Liver (tissue), 9 donors: ENCODE data around the gene TMEM161B. TPM values are rescaled to one million over a fixed set of nuclear protein-coding genes. Genes with fewer than 3 reads are reported as not detected.

Experiments used
- DNase-seq: peaks from one replicate; pipeline ENCODE4 v3.0.0-alpha.2; 2017; ENCODE audit warnings: low spot score
- H3K27ac ChIP-seq, 2 donors: one replicate each; pipeline ENCODE4 v1.7.0; 2013; ENCODE audit warnings: inconsistent platforms in 2 of 2, low read length in 2 of 2, control low read depth in 1 of 2, low read depth in 1 of 2, mild to moderate bottlenecking in 1 of 2
- H3K27me3 ChIP-seq, 4 donors: one replicate each; pipeline versions ENCODE4 v1.6.1 to v1.7.0; 2013; ENCODE audit warnings: low read length in 3 of 4, inconsistent platforms in 1 of 4, mild to moderate bottlenecking in 1 of 4, moderate library complexity in 1 of 4; ENCODE audit not compliant: control insufficient read depth in 4 of 4, insufficient read depth in 4 of 4
- H3K36me3 ChIP-seq, 4 donors: one replicate each; pipeline versions ENCODE4 v1.6.1 to v1.7.0; 2013; ENCODE audit warnings: low read length in 3 of 4, mild to moderate bottlenecking in 3 of 4, low read depth in 1 of 4, moderate library complexity in 1 of 4; ENCODE audit not compliant: control insufficient read depth in 4 of 4, insufficient read depth in 3 of 4
- H3K4me1 ChIP-seq, 4 donors: one replicate each; pipeline versions ENCODE4 v1.6.1 to v1.7.0; 2013; ENCODE audit warnings: low read length in 3 of 4, mild to moderate bottlenecking in 3 of 4, moderate library complexity in 1 of 4; ENCODE audit not compliant: control insufficient read depth in 4 of 4, insufficient read depth in 4 of 4
- H3K4me3 ChIP-seq, 3 donors: one replicate each; pipeline versions ENCODE4 v1.6.1 to v1.7.0; 2013; ENCODE audit warnings: low read length in 3 of 3, control low read depth in 1 of 3, low read depth in 1 of 3, mild to moderate bottlenecking in 1 of 3
- H3K9ac ChIP-seq, 2 donors: one replicate each; pipeline ENCODE4 v1.7.0; 2013; ENCODE audit warnings: low read length in 2 of 2, mild to moderate bottlenecking in 2 of 2, moderate library complexity in 2 of 2, control low read depth in 1 of 2, low read depth in 1 of 2
- H3K9me3 ChIP-seq, 4 donors: one replicate each; pipeline versions ENCODE4 v1.6.1 to v1.7.0; 2013; ENCODE audit warnings: low read length in 3 of 4; ENCODE audit not compliant: control insufficient read depth in 4 of 4
- EGR1 ChIP-seq, 2 donors: IDR thresholded peaks; 2 replicates each; pipeline ENCODE4 v1.6.1; 2016 to 2018; ENCODE audit warnings: antibody characterized with exemption in 2 of 2, low read depth in 2 of 2
- FOXA2 ChIP-seq: IDR thresholded peaks from 2 replicates; pipeline ENCODE4 v1.6.1; 2016; ENCODE audit warnings: antibody characterized with exemption
- HNF4A ChIP-seq, 2 donors: conservative IDR thresholded peaks; 2 replicates each; pipeline ENCODE4 v1.6.1; 2016; ENCODE audit warnings: antibody characterized with exemption in 2 of 2, mild to moderate bottlenecking in 2 of 2
- JUND ChIP-seq, 2 donors: IDR thresholded peaks; 2 replicates each; pipeline ENCODE4 v1.6.1; 2016; ENCODE audit warnings: antibody characterized with exemption in 2 of 2
- MAX ChIP-seq: IDR thresholded peaks from 2 replicates; pipeline ENCODE4 v1.6.1; 2016; ENCODE audit warnings: antibody characterized with exemption
- NR2F2 ChIP-seq: IDR thresholded peaks from 2 replicates; pipeline ENCODE4 v1.6.1; 2016; ENCODE audit warnings: antibody characterized with exemption
- RAD21 ChIP-seq, 2 donors: IDR thresholded peaks; 2 replicates each; pipeline ENCODE4 v1.6.1; 2016; ENCODE audit warnings: antibody characterized with exemption in 2 of 2, mild to moderate bottlenecking in 2 of 2
- RXRA ChIP-seq, 2 donors: IDR thresholded peaks; 2 replicates each; pipeline ENCODE4 v1.6.1; 2017 to 2018; ENCODE audit warnings: antibody characterized with exemption in 2 of 2, mild to moderate bottlenecking in 1 of 2
- SP1 ChIP-seq: IDR thresholded peaks from 2 replicates; pipeline ENCODE4 v1.6.1; 2018; ENCODE audit warnings: antibody characterized with exemption, mild to moderate bottlenecking
- ZBTB33 ChIP-seq: IDR thresholded peaks from 2 replicates; pipeline ENCODE4 v1.6.1; 2016; ENCODE audit warnings: antibody characterized with exemption
- polyA plus RNA-seq, 2 donors: library from polyadenylated mRNA; stranded (reverse) in 1 of 2; unstranded in 1 of 2; fragments of 200-250 nt in 1 of 2; fragments of >200 nt in 1 of 2; fragmentation: Nextera tagmentation in 1 of 2; extraction: Ambion mirVana in 1 of 2; gene quantifications; one replicate each; pipeline versions ENCODE4 v1.2.1 to v1.2.3, GENCODE V29; 2013 to 2015
- total RNA-seq, 2 donors: library from RNA; depleted of rRNA; stranded (reverse); fragments of >200 nt; gene quantifications; one replicate each; pipeline ENCODE4 v1.2.3, GENCODE V29; 2014
- TF ChIP-seq, protein P1 (sequence below): fragments of 150-350 bp; IDR thresholded peaks from 2 replicates; pipeline ENCODE4 v1.5.1; 2017; ENCODE audit warnings: improper control_type of control experiment, low read depth, low read length; ENCODE audit not compliant: missing input control
- TF ChIP-seq, protein P2 (sequence below): IDR thresholded peaks from 2 replicates; pipeline ENCODE4 v1.6.1; 2016; ENCODE audit warnings: antibody characterized with exemption, mild to moderate bottlenecking
- TF ChIP-seq, protein P3 (sequence below): IDR thresholded peaks from 2 replicates; pipeline ENCODE4 v1.6.1; 2016; ENCODE audit warnings: antibody characterized with exemption
- donor health status: healthy.
- donor health status: healthy.
- donor health status: healthy.
- donor health status: healthy.
- donor health status: healthy.

Gene TMEM161B
- total and polyA plus RNA-seq, 4 donors, result 3.9 to 14.2 (median 8.6) TPM

DNA sequence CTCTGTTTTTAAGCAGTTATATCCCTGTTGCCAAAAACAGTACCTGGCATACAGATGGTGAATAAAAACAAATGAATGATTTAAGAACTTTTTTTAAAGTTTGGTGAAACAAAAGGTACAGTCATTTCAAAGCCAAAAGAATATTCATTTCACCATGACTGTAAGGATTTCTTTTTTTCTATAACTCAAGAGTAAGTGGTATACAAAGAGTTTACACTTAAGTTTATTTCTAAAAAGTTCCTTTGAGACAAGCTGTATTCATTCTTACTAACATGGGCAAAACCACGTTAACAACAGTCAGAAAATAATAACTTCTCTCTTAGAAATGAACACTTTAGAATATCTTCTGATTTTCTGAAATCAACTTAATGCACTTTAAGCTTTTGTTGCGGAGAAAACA, 5.3 kb downstream of the TMEM161B start (continued):
- TF ChIP-seq, protein P1, sequence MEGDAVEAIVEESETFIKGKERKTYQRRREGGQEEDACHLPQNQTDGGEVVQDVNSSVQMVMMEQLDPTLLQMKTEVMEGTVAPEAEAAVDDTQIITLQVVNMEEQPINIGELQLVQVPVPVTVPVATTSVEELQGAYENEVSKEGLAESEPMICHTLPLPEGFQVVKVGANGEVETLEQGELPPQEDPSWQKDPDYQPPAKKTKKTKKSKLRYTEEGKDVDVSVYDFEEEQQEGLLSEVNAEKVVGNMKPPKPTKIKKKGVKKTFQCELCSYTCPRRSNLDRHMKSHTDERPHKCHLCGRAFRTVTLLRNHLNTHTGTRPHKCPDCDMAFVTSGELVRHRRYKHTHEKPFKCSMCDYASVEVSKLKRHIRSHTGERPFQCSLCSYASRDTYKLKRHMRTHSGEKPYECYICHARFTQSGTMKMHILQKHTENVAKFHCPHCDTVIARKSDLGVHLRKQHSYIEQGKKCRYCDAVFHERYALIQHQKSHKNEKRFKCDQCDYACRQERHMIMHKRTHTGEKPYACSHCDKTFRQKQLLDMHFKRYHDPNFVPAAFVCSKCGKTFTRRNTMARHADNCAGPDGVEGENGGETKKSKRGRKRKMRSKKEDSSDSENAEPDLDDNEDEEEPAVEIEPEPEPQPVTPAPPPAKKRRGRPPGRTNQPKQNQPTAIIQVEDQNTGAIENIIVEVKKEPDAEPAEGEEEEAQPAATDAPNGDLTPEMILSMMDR, result no peak
- TF ChIP-seq FOXA2 (no peak), MAX (no peak), RXRA (IDR thresholded peaks at IDR 0.05) (no peak), NR2F2 (no peak)

DNA sequence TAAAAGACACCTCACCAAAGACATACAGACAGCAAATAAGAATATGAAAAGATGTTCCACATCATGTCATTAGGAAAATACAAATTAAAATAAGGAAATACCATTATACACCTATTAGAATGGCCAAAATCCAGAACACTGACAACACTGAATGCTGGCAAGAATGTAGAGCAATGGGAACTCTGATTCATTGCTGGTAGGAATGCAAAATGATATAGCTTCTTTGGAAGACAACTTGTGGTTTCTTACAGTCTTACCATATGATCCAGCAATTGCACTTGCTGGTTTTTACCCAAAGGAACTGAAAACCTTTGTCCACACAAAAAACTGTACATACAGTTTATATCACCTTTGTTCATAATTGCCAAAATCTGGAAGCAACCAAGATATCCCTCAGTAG, 6.5 kb downstream of the TMEM161B start:
- TF ChIP-seq NR2F2, result no peak
- TF ChIP-seq RAD21 (IDR thresholded peaks at IDR 0.05), result no peak
- TF ChIP-seq, protein P2, sequence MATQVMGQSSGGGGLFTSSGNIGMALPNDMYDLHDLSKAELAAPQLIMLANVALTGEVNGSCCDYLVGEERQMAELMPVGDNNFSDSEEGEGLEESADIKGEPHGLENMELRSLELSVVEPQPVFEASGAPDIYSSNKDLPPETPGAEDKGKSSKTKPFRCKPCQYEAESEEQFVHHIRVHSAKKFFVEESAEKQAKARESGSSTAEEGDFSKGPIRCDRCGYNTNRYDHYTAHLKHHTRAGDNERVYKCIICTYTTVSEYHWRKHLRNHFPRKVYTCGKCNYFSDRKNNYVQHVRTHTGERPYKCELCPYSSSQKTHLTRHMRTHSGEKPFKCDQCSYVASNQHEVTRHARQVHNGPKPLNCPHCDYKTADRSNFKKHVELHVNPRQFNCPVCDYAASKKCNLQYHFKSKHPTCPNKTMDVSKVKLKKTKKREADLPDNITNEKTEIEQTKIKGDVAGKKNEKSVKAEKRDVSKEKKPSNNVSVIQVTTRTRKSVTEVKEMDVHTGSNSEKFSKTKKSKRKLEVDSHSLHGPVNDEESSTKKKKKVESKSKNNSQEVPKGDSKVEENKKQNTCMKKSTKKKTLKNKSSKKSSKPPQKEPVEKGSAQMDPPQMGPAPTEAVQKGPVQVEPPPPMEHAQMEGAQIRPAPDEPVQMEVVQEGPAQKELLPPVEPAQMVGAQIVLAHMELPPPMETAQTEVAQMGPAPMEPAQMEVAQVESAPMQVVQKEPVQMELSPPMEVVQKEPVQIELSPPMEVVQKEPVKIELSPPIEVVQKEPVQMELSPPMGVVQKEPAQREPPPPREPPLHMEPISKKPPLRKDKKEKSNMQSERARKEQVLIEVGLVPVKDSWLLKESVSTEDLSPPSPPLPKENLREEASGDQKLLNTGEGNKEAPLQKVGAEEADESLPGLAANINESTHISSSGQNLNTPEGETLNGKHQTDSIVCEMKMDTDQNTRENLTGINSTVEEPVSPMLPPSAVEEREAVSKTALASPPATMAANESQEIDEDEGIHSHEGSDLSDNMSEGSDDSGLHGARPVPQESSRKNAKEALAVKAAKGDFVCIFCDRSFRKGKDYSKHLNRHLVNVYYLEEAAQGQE, result no peak
- no peak for TF ChIP-seq ZBTB33
- no peak for TF ChIP-seq HNF4A (conservative IDR thresholded peaks at IDR 0.05)
- TF ChIP-seq, protein P3, sequence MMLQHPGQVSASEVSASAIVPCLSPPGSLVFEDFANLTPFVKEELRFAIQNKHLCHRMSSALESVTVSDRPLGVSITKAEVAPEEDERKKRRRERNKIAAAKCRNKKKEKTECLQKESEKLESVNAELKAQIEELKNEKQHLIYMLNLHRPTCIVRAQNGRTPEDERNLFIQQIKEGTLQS, result no peak
- TF ChIP-seq SP1, result no peak
- TF ChIP-seq JUND (IDR thresholded peaks at IDR 0.05), result no peak
- TF ChIP-seq, protein P1, result no peak
- TF ChIP-seq EGR1 (IDR thresholded peaks at IDR 0.05; ENCODE audit: low read depth in 2 of 2), result no peak
- no peaks in the 10 kb centered on the region for H3K27me3 ChIP-seq

More for the DNA sequence above, 6.5 kb downstream of the TMEM161B start:
- Histone ChIP-seq H3K9ac (no peak overlapping the region), H3K9me3 (peaks cover 0 to 3% (median 0%) of the 10 kb centered on the region in 4 donors), H3K4me3 (no peak overlapping the region), H3K36me3 (no peaks in the 10 kb centered on the region), H3K4me1 (peaks cover 0 to 7% (median 2%) of the 10 kb centered on the region in 4 donors), H3K27ac (no peak overlapping the region)
- DNase-seq, result no peak
